IPS DF 4.7 (cell line): Measurements from ENCODE around the gene ZCWPW1.

Experiments
- DNase-seq: peaks from one replicate; pipeline ENCODE4 v3.0.0-alpha.2; 2013; ENCODE audit warnings: low spot score; ENCODE audit errors: extremely low read depth

The ZCWPW1 gene

GRCh38 chr7:100433276-100433591 is 4.7 kb upstream of the ZCWPW1 start:
- DNase-seq: no peak

DNA sequence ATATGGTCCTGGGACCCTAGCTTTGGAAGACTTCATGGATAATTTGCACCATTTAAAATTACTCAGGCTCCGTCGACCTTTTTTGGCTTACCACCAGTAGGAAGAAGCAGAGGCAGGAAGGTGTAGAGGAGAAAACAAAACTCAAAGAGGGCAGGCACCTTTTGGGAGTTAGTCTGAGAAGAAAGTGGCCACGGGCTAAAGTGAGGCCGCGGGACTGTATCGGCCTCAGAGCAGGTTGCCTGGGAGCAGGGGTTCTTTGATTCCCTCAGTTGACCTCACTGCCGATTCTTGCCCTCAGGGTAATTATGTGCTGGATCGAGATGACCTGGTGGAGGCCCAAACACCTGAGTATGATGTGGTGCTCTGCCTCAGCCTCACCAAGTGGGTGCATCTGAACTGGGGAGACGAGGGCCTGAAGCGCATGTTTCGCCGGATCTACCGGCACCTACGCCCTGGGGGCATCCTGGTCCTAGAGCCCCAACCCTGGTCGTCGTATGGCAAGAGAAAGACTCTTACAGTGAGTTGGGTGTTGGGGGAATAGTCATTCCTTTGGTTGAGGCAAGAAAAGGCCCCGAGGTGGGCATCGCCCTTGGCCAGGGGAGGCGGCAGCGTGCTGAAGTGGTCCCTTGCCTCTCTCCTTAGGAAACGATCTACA is 4.2 kb upstream of the ZCWPW1 start:
- no peak for DNase-seq

GRCh38 chr7:100432053-100432452 is 3.5 kb upstream of the ZCWPW1 start:
- no peak for DNase-seq

- no peak for DNase-seq
These were observed 2.8 kb upstream of the ZCWPW1 start for GRCh38 chr7:100431286-100431735.

- no peak for DNase-seq
These were observed 2.2 kb upstream of the ZCWPW1 start for GRCh38 chr7:100430493-100431285.

DNA sequence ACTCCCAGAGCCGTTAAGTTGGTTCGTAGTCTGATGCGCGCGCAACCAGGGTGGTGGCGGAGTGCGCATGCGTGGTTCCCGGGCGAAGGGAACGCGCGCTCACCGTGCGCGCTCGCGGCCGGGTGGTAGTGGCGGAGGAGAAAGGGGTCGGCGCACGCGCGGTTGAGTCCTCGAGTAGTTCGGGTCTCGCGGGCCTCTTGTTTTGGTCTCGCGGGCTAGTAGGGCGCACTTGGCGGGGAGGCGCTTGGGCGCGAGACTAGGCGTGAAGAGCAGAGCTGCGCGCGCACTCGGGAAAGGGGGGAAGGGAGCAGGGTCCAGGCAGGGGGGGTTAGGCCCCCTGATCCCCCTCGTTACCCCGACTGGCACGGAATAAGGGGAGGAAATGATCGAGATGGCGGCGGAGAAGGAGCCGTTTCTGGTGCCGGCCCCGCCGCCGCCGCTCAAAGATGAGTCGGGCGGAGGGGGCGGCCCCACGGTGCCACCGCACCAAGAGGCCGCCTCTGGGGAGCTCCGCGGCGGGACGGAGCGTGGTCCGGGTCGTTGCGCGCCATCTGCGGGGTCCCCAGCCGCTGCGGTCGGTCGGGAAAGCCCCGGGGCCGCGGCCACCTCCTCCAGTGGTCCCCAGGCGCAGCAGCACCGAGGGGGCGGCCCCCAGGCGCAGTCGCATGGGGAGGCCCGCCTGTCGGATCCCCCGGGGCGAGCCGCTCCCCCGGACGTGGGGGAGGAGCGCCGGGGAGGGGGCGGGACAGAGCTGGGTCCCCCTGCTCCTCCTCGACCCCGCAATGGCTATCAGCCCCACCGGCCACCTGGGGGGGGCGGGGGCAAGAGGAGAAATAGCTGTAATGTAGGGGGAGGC is 1.4 kb upstream of the ZCWPW1 start, which contains the start of gene MEPCE:
Gene MEPCE (plus strand): TSS at position 195 of the 856 bp plus-strand sequence. CDS start 188 bp downstream, at position 383.
- no peak for DNase-seq

DNA sequence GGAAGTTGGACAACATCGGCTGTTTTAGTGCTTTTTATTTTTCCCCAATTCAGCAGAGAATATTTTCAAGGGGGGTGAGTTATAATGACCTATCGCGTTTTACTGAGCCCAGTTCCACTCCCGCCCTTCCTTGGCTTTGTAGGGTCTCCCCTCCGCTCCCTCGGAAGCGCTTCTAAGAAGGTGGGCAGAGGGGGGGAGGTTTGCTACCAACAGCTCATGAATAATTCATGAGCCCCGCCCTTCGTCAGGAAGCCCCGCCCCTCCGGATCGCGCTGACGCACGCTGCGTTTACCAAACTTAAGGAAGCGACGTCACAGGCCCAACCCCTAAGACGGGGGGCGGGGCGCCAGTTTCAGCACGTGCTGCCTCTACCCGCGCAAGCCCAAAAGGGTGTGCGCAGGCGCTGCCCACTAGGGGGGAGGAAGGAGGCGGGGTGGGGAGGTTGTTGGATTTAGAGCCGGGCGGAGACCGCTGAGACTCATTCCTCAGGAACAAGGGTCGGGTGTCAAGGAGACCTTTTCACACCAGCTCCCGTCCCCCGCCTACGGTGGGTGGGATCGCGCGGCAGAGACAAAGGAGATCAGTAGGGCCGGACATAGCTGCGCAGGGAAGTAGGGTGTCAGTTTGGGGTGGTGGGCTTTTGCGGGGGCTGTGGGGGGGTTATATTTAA is 599 bp upstream of the ZCWPW1 start:
- DNase-seq: peak; percentile 80

- no peak for DNase-seq
These were observed 723 bp downstream of the ZCWPW1 start for GRCh38 chr7:100427762-100428198.

GRCh38 chr7:100426516-100426915 is 2.0 kb downstream of the ZCWPW1 start:
- DNase-seq: no peak

GRCh38 chr7:100425347-100425746 is 3.2 kb downstream of the ZCWPW1 start:
- no peak for DNase-seq

DNA sequence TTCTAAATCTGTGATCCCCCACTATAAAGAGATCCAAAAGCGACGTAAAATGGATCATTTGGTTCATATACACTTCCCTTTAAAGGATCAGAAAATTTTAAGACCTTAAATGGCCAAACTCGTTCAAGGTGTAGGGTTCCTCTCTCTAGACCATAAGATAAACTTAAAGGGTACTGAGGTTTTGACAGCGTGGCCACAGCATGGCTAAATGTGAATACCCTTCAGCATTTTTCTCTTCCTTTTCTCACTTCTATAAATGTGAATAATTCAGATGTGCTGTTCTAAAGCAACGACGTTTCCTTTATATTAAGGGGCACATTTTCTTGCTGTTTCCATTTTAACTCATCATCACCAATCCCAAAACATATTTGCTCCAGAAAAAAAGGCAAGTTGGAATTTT is 5.2 kb downstream of the ZCWPW1 start:
- no peak for DNase-seq

- DNase-seq: no peak
These were observed 8.8 kb downstream of the ZCWPW1 start for GRCh38 chr7:100419660-100420226.

GRCh38 chr7:100418930-100419659 is 9.4 kb downstream of the ZCWPW1 start:
- no peak for DNase-seq

DNA sequence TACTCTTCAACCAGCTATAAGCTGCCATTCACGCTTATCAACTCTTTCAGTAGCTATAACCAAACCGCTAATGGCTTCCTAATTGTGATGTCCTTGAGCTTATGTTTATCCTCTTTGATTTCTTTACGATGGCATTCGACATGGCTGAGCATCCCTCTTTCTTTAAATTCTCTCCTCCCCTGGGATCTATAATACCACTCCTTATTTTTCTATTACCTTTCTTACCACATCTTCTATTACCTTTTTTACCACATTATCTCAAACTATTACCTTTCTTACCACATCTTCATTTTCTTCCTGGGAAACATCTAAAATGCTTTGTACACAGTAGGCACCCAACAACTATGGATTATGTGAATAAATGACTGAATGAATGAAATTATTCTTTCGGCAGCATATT is 13.1 kb downstream of the ZCWPW1 start:
- no peak for DNase-seq

DNA sequence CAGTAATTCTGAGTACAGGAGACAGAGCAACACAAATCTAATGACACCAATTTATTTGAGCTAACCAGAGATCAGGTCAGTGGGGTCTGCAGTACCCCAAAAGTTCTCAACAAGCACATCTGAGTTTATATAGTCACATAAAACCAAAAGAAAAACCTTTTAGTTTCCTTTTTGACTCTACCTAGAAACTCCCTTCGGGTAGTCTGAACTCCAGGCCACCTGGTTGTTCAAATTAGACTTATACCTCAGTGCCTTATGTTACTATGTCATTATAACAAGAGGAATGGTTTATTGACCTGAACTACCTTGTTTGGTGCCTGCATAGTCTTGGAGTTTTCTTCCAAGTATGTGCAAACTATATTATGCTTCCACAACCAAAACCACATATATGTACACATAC is 14.6 kb downstream of the ZCWPW1 start:
- no peak for DNase-seq

DNA sequence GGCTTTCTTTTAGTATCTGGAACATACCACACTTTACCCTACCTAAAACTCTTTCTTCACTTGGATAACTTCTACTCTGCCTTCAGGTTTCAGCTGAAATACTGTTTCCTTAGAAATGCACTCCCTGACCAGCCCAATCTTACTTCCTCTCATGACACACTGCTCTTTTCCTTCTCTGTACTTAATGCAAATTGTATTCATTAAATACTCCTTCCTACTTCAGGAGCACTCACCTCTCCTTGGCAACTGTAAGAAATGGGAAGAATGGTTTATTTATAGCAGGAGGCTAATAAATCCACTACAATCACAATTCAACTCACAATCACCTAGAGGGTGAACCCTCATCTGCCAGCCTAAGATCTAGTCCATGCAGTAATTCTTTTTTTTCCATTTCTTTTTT is 15.2 kb downstream of the ZCWPW1 start:
- no peak for DNase-seq

DNA sequence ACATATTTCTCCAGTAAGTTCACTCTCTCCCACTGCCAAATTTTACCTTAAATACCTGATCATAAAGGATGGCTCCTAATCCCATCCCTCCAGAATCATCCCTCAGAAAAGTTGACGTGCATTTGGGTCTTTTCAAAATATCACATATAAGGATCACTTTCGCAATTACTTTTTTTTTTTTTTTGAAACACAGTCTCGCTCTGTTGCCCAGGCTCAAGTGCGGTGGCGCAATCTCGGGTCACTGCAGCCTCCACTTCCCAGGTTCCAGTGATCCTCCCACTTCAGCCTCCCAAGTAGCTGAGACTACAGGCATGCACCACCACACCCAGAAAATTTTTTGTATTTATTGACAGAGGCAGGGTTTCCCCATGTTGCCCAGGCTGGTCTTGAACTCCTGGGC is 17.4 kb downstream of the ZCWPW1 start:
- no peak for DNase-seq

- DNase-seq: no peak
These were observed 21.0 kb downstream of the ZCWPW1 start for GRCh38 chr7:100407285-100408180.

DNA sequence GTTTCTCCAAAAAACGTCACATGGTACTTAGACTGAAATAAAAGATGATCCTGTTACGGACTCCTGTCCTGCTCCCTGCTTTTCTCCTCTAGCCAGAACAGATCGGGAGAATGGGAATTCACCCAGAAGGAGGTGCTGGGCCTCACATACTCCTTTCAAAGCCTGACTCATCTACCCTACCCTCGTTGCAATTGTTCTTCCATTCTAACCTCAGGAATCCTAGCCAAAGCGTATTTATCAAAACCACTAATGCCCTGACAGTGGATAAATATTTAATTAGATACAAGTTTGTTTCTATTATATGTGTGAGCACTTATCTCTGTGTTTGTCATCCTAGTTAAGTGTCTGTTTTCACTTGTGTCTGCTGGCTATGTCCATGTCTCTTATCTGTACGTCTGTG is 21.7 kb downstream of the ZCWPW1 start:
- DNase-seq: no peak
